ENCODE data around the gene DCST2. TPM values are rescaled to one million over a fixed set of nuclear protein-coding genes. Genes with fewer than 3 reads are reported as not detected.
A peak's percentile ranks its signal among the peaks of the same experiment; 100 is the strongest.

Gene DCST2
- total RNA-seq, 1 donor from 2014 or later: not detected

- H3K27ac ChIP-seq (ENCODE audit: low read depth, low read length): peak within 1 kb of the TSS; percentile 75
- peaks cover 10 to 14% (median 13%) of the 10 kb centered on the region in 3 donors for H3K36me3 ChIP-seq (ENCODE audit: control insufficient read depth in 3 of 3, insufficient read depth in 3 of 3, low read length in 3 of 3)
- no peaks in the 10 kb centered on the region for H3K27me3 ChIP-seq (ENCODE audit: control insufficient read depth in 3 of 3, insufficient read depth in 3 of 3, low read length in 3 of 3)
- H3K4me3 ChIP-seq (ENCODE audit: low read length in 3 of 3): peak within 1 kb of the TSS; percentile 70 to 87 (median 86)
- peak within 1 kb of the TSS; percentile 76 to 91 (median 84) for H3K9ac ChIP-seq (ENCODE audit: low read depth in 1 of 3, low read length in 3 of 3)
- H3K4me1 ChIP-seq (ENCODE audit: control insufficient read depth in 3 of 3, insufficient read depth in 3 of 3, low read length in 3 of 3): peaks cover 28 to 57% (median 48%) of the 10 kb centered on the region in 3 donors
- no peaks in the 10 kb centered on the region for H3K9me3 ChIP-seq (ENCODE audit: control insufficient read depth in 3 of 3, low read length in 3 of 3)
Observed at GRCh38 chr1:155050560-155051341, 17.2 kb upstream of the DCST2 start, which contains the start of gene ADAM15. Gene ADAM15 (plus strand): TSS chr1:155051316. CDS start chr1:155051387, 71 bp downstream.

- Histone ChIP-seq H3K36me3 (ENCODE audit: control insufficient read depth in 3 of 3, insufficient read depth in 3 of 3, low read length in 3 of 3) (peaks cover 6 to 10% (median 9%) of the 10 kb centered on the region in 3 donors), H3K4me1 (ENCODE audit: control insufficient read depth in 3 of 3, insufficient read depth in 3 of 3, low read length in 3 of 3) (peaks cover 35 to 66% (median 56%) of the 10 kb centered on the region in 3 donors), H3K9me3 (ENCODE audit: control insufficient read depth in 3 of 3, low read length in 3 of 3) (no peaks in the 10 kb centered on the region), H3K27ac (ENCODE audit: low read depth, low read length) (peak overlapping the region; percentile 75), H3K9ac (ENCODE audit: low read depth in 1 of 3, low read length in 3 of 3) (peak overlapping the region; percentile 76 to 91 (median 84)), H3K27me3 (ENCODE audit: control insufficient read depth in 3 of 3, insufficient read depth in 3 of 3, low read length in 3 of 3) (no peaks in the 10 kb centered on the region), H3K4me3 (ENCODE audit: low read length in 3 of 3) (peak overlapping the region; percentile 70 to 87 (median 86))
Observed at GRCh38 chr1:155049651-155050559, 16.3 kb upstream of the DCST2 start.

- Histone ChIP-seq H3K4me1 (ENCODE audit: control insufficient read depth in 3 of 3, insufficient read depth in 3 of 3, low read length in 3 of 3) (peaks cover 40 to 74% (median 62%) of the 10 kb centered on the region in 3 donors), H3K9ac (ENCODE audit: low read depth in 1 of 3, low read length in 3 of 3) (peak overlapping the region in 1 of 3 donors; percentile 45), H3K27ac (ENCODE audit: low read depth, low read length) (no peak overlapping the region)
Observed at GRCh38 chr1:155048449-155049334, 15.1 kb upstream of the DCST2 start.

GRCh38 chr1:155044812-155045657 is 11.5 kb upstream of the DCST2 start:
- H3K36me3 ChIP-seq (ENCODE audit: control insufficient read depth in 3 of 3, insufficient read depth in 3 of 3, low read length in 3 of 3): no peaks in the 10 kb centered on the region
- H3K9me3 ChIP-seq (ENCODE audit: control insufficient read depth in 3 of 3, low read length in 3 of 3): no peaks in the 10 kb centered on the region
- peak overlapping the region in 2 of 3 donors; percentile 22 to 40 for H3K4me3 ChIP-seq (ENCODE audit: low read length in 3 of 3)
- H3K27me3 ChIP-seq (ENCODE audit: control insufficient read depth in 3 of 3, insufficient read depth in 3 of 3, low read length in 3 of 3): no peaks in the 10 kb centered on the region
- peak overlapping the region; percentile 69 for H3K27ac ChIP-seq (ENCODE audit: low read depth, low read length)
- H3K9ac ChIP-seq (ENCODE audit: low read depth in 1 of 3, low read length in 3 of 3): peak overlapping the region in 1 of 3 donors; percentile 16
- H3K4me1 ChIP-seq (ENCODE audit: control insufficient read depth in 3 of 3, insufficient read depth in 3 of 3, low read length in 3 of 3): peaks cover 17 to 46% (median 37%) of the 10 kb centered on the region in 3 donors

More at GRCh38 chr1:155048449-155049334, 15.1 kb upstream of the DCST2 start:
- H3K9me3 ChIP-seq (ENCODE audit: control insufficient read depth in 3 of 3, low read length in 3 of 3): no peaks in the 10 kb centered on the region
- no peaks in the 10 kb centered on the region for H3K27me3 ChIP-seq (ENCODE audit: control insufficient read depth in 3 of 3, insufficient read depth in 3 of 3, low read length in 3 of 3)
- peaks cover 0 to 3% (median 1%) of the 10 kb centered on the region in 3 donors for H3K36me3 ChIP-seq (ENCODE audit: control insufficient read depth in 3 of 3, insufficient read depth in 3 of 3, low read length in 3 of 3)
- H3K4me3 ChIP-seq (ENCODE audit: low read length in 3 of 3): no peak overlapping the region

DNA sequence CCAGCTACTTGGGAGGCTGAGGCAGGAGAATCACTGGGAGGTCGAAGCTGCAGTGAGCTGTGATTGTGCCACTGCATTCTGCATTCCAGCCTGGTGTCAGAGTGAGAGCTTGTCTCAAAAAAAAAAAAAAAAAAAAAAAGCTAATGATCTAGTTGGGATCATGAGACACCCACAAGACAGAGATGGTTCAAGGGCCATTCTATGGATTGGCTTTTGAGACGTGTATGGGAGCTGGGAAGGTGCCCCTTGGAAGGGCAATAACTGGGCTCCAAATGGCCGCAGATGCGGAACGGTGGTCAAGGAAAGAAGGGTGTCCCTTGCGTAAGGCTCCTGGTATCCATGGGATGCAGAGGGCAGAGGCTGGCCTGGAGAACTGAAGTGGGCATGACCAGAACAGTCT is 10.8 kb upstream of the DCST2 start:
- H3K36me3 ChIP-seq (ENCODE audit: control insufficient read depth in 3 of 3, insufficient read depth in 3 of 3, low read length in 3 of 3): no peaks in the 10 kb centered on the region
- no peaks in the 10 kb centered on the region for H3K9me3 ChIP-seq (ENCODE audit: control insufficient read depth in 3 of 3, low read length in 3 of 3)
- H3K4me3 ChIP-seq (ENCODE audit: low read length in 3 of 3): peak overlapping the region in 1 of 3 donors; percentile 40
- H3K27ac ChIP-seq (ENCODE audit: low read depth, low read length): peak overlapping the region; percentile 69
- no peaks in the 10 kb centered on the region for H3K27me3 ChIP-seq (ENCODE audit: control insufficient read depth in 3 of 3, insufficient read depth in 3 of 3, low read length in 3 of 3)
- H3K4me1 ChIP-seq (ENCODE audit: control insufficient read depth in 3 of 3, insufficient read depth in 3 of 3, low read length in 3 of 3): peaks cover 12 to 40% (median 32%) of the 10 kb centered on the region in 3 donors
- peak overlapping the region in 1 of 3 donors; percentile 16 for H3K9ac ChIP-seq (ENCODE audit: low read depth in 1 of 3, low read length in 3 of 3)

GRCh38 chr1:155043793-155044192 is 10.2 kb upstream of the DCST2 start:
- Histone ChIP-seq H3K27me3 (ENCODE audit: control insufficient read depth in 3 of 3, insufficient read depth in 3 of 3, low read length in 3 of 3) (no peaks in the 10 kb centered on the region), H3K4me3 (ENCODE audit: low read length in 3 of 3) (no peak overlapping the region), H3K4me1 (ENCODE audit: control insufficient read depth in 3 of 3, insufficient read depth in 3 of 3, low read length in 3 of 3) (peaks cover 16 to 40% (median 37%) of the 10 kb centered on the region in 3 donors), H3K36me3 (ENCODE audit: control insufficient read depth in 3 of 3, insufficient read depth in 3 of 3, low read length in 3 of 3) (no peaks in the 10 kb centered on the region), H3K9me3 (ENCODE audit: control insufficient read depth in 3 of 3, low read length in 3 of 3) (no peaks in the 10 kb centered on the region), H3K9ac (ENCODE audit: low read depth in 1 of 3, low read length in 3 of 3) (no peak overlapping the region), H3K27ac (ENCODE audit: low read depth, low read length) (no peak overlapping the region)

- H3K36me3 ChIP-seq (ENCODE audit: control insufficient read depth in 3 of 3, insufficient read depth in 3 of 3, low read length in 3 of 3): no peaks in the 10 kb centered on the region
Observed at GRCh38 chr1:155043301-155043702, 9.7 kb upstream of the DCST2 start.

DNA sequence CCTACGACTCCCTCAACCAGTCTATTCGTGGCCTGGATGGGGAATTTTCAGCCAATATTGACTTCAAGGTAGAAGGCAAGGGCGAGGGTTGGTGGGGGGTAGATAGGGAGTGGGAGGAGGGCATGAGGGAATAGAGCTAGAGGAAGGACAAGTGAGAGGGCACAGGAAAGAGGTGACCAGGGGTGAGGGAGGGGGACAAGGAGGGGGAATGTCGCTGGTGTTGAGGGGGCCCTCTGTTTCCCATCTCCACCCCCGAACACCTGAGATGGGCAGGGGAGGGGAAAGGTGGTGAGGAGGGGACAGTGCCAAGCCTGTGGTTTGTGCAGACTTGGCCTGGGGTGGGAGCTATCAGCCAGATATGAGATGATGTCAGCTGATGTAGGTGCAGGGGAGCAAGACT is 9.2 kb upstream of the DCST2 start:
- no peaks in the 10 kb centered on the region for H3K36me3 ChIP-seq (ENCODE audit: control insufficient read depth in 3 of 3, insufficient read depth in 3 of 3, low read length in 3 of 3)
- no peak overlapping the region for H3K27ac ChIP-seq (ENCODE audit: low read depth, low read length)
- H3K9ac ChIP-seq (ENCODE audit: low read depth in 1 of 3, low read length in 3 of 3): no peak overlapping the region
- H3K9me3 ChIP-seq (ENCODE audit: control insufficient read depth in 3 of 3, low read length in 3 of 3): no peaks in the 10 kb centered on the region
- H3K27me3 ChIP-seq (ENCODE audit: control insufficient read depth in 3 of 3, insufficient read depth in 3 of 3, low read length in 3 of 3): no peaks in the 10 kb centered on the region
- peaks cover 21 to 36% (median 33%) of the 10 kb centered on the region in 3 donors for H3K4me1 ChIP-seq (ENCODE audit: control insufficient read depth in 3 of 3, insufficient read depth in 3 of 3, low read length in 3 of 3)
- H3K4me3 ChIP-seq (ENCODE audit: low read length in 3 of 3): no peak overlapping the region

More at GRCh38 chr1:155043301-155043702, 9.7 kb upstream of the DCST2 start:
- no peak overlapping the region for H3K27ac ChIP-seq (ENCODE audit: low read depth, low read length)
- no peaks in the 10 kb centered on the region for H3K9me3 ChIP-seq (ENCODE audit: control insufficient read depth in 3 of 3, low read length in 3 of 3)
- H3K27me3 ChIP-seq (ENCODE audit: control insufficient read depth in 3 of 3, insufficient read depth in 3 of 3, low read length in 3 of 3): no peaks in the 10 kb centered on the region
- H3K9ac ChIP-seq (ENCODE audit: low read depth in 1 of 3, low read length in 3 of 3): no peak overlapping the region
- no peak overlapping the region for H3K4me3 ChIP-seq (ENCODE audit: low read length in 3 of 3)
- peaks cover 21 to 40% (median 37%) of the 10 kb centered on the region in 3 donors for H3K4me1 ChIP-seq (ENCODE audit: control insufficient read depth in 3 of 3, insufficient read depth in 3 of 3, low read length in 3 of 3)

All from skeletal muscle tissue (tissue), 4 donors.